Activated naive CD4-positive, alpha-beta T cell treated with Interleukin-2 at 50 U/mL for 16 hours (primary cell): ENCODE data around the gene CNDP1.
"Not testable (repeated sequence)": the region's sequence is repeated elsewhere in the genome, so short reads cannot be mapped to it uniquely, and the experiment has no call there.

Source experiments
- DNase-seq: peaks from one replicate; pipeline ENCODE4 v3.0.0-alpha.2; 2020

Gene CNDP1

GRCh38 chr18:74522635-74523548 lies 11.4 kb upstream of the CNDP1 start:
- no peak for DNase-seq

- DNase-seq: no peak
Measured at GRCh38 chr18:74524097-74524496, 10.2 kb upstream of the CNDP1 start.

- not testable (repeated sequence) for DNase-seq
Measured at GRCh38 chr18:74524915-74525314, 9.4 kb upstream of the CNDP1 start.

GRCh38 chr18:74525741-74526140 lies 8.6 kb upstream of the CNDP1 start:
- no peak for DNase-seq

GRCh38 chr18:74526488-74526887 lies 7.8 kb upstream of the CNDP1 start:
- no peak for DNase-seq

- no peak for DNase-seq
Measured at GRCh38 chr18:74528478-74528877, 5.8 kb upstream of the CNDP1 start.

- DNase-seq: no peak
Measured at GRCh38 chr18:74528913-74529312, 5.4 kb upstream of the CNDP1 start.

- DNase-seq: no peak
Measured at GRCh38 chr18:74529378-74529777, 4.9 kb upstream of the CNDP1 start.

- DNase-seq: no peak
Measured at GRCh38 chr18:74529811-74530583, 4.3 kb upstream of the CNDP1 start.

- no peak for DNase-seq
Measured at GRCh38 chr18:74530584-74530862, 3.8 kb upstream of the CNDP1 start.

GRCh38 chr18:74531043-74531442 lies 3.3 kb upstream of the CNDP1 start:
- DNase-seq: no peak

GRCh38 chr18:74532511-74533025 lies 1.7 kb upstream of the CNDP1 start:
- DNase-seq: no peak

- DNase-seq: no peak
Measured at GRCh38 chr18:74533666-74534065, 634 bp upstream of the CNDP1 start.

- DNase-seq: no peak
Measured at GRCh38 chr18:74534981-74535649, 815 bp downstream of the CNDP1 start.

GRCh38 chr18:74539289-74539688 lies 5.0 kb downstream of the CNDP1 start:
- DNase-seq: no peak

- no peak for DNase-seq
Measured at GRCh38 chr18:74540652-74541421, 6.5 kb downstream of the CNDP1 start.

GRCh38 chr18:74541703-74542555 lies 7.6 kb downstream of the CNDP1 start:
- no peak for DNase-seq

GRCh38 chr18:74544898-74545297 lies 10.6 kb downstream of the CNDP1 start:
- no peak for DNase-seq

GRCh38 chr18:74546007-74546406 lies 11.7 kb downstream of the CNDP1 start:
- no peak for DNase-seq

- no peak for DNase-seq
Measured at GRCh38 chr18:74546751-74547530, 12.6 kb downstream of the CNDP1 start.

GRCh38 chr18:74547860-74548259 lies 13.6 kb downstream of the CNDP1 start:
- DNase-seq: no peak
